Ovary (tissue), 9 donors: ENCODE results near the gene NCKAP1. TPM values are rescaled to one million over a fixed set of nuclear protein-coding genes. Genes with fewer than 3 reads are reported as not detected.

Source experiments
- DNase-seq, 5 donors: peaks; one replicate each; pipeline ENCODE4 v3.0.0-alpha.2; 2019 to 2020
- H3K27ac ChIP-seq, 2 donors: fragments of 200-600 bp; one replicate each; pipeline versions ENCODE4 v1.5.1 to v1.8.0; 2019 to 2022
- H3K27me3 ChIP-seq: fragments of 200-600 bp; one replicate; pipeline ENCODE4 v1.8.0; 2022
- H3K36me3 ChIP-seq: fragments of 200-600 bp; sonication (generic); one replicate; pipeline ENCODE4 v1.5.1; 2019
- H3K4me1 ChIP-seq: one replicate; pipeline ENCODE4 v1.8.1; 2013; ENCODE audit warnings: mild to moderate bottlenecking, moderate library complexity; ENCODE audit not compliant: insufficient read depth
- H3K4me3 ChIP-seq: fragments of 200-600 bp; sonication (generic); one replicate; pipeline ENCODE4 v1.5.1; 2017
- H3K9me3 ChIP-seq, 2 donors: fragments of 200-600 bp in 1 of 2; sonication (generic) in 1 of 2; one replicate each; pipeline versions ENCODE4 v1.5.1 to v1.8.1; 2013 to 2019; ENCODE audit warnings: mild to moderate bottlenecking in 1 of 2, moderate library complexity in 1 of 2
- CTCF ChIP-seq, 3 donors: fragments of 450-650 bp in 2 of 3; fragments of 200-600 bp in 1 of 3; IDR thresholded peaks; one replicate each; pipeline versions ENCODE4 v1.5.1 to v1.8.0; 2016 to 2022; ENCODE audit warnings: antibody characterized with exemption in 3 of 3, mild to moderate bottlenecking in 1 of 3
- EP300 ChIP-seq: sonication (generic); formaldehyde crosslinking; IDR thresholded peaks from one replicate; pipeline ENCODE4 v1.6.1; 2017; ENCODE audit warnings: antibody characterized with exemption
- POLR2A ChIP-seq: fragments of 450-650 bp; IDR thresholded peaks from one replicate; pipeline ENCODE4 v1.6.1; 2017; ENCODE audit warnings: antibody characterized with exemption, mild to moderate bottlenecking, moderate library complexity
- WGBS, 3 donors: extraction: QIAGEN DNeasy Blood & Tissue Kit in 1 of 3; methylation state at CpG; one replicate each; pipeline versions ENCODE4 v1.1.5 to v1.1.7; 2013 to 2017; 5-methylcytosine and 5-hydroxymethylcytosine counted together
- intact Hi-C, 4 donors: fragments of 100-400 bp; cut with DNase I; formaldehyde crosslinking; loops; one replicate each; pipeline versions ENCODE4 v1.11.0 to v1.15.1; 2022 to 2023
- polyA plus RNA-seq, 2 donors: library from polyadenylated mRNA; stranded (reverse); fragments of 200-250 nt in 1 of 2; fragments of 350-450 nt in 1 of 2; fragmentation: Illumina TruSeq in 1 of 2; extraction: RNeasy Lipid Tissue Mini Kit (QIAGEN cat#74804) in 1 of 2; gene quantifications; one replicate each; pipeline ENCODE4 v1.2.3, GENCODE V29; 2013 to 2014
- total RNA-seq, 7 donors: library from RNA; depleted of rRNA in 2 of 7; stranded (reverse); fragments of >200 nt in 2 of 7; fragmentation: NEBNext Ultra II Directional in 3 of 7; extraction: Animal tissue kit (Norgen Biotek cat#: 25700) in 3 of 7; gene quantifications; one replicate each; pipeline versions ENCODE4 v1.1.0 to v1.2.4, GENCODE V29; 2016 to 2023
- donor health status: DM: no; HTN: no; CAD: no; lungs with moderate emphysema.
- donor health status: DM: no; HTN: no; CAD: no.
- donor health status: Bipolar disorder and iron deficiency.
- donor health status: DM: yes; HTN: yes; CAD: no.
- donor health status: DM: no; HTN: no; CAD: no.
- donor health status: DM: yes; HTN: yes; CAD: no.

The NCKAP1 gene
- total and polyA plus RNA-seq, 9 donors = 59.9 to 122 (median 100) TPM

- Histone ChIP-seq H3K27ac (no peak overlapping the region), H3K36me3 (no peaks in the 10 kb centered on the region), H3K4me1 (peaks cover 1% of the 10 kb centered on the region), H3K4me3 (no peak overlapping the region), H3K9me3 (no peaks in the 10 kb centered on the region), H3K27me3 (no peaks in the 10 kb centered on the region)
- DNase-seq = no peak
- intact Hi-C loops = no loop called here
- no peak for TF ChIP-seq EP300
- no peak for TF ChIP-seq POLR2A
- no peak for TF ChIP-seq CTCF (IDR thresholded peaks at IDR 0.05)
- WGBS, 3 donors = 92 to 98% (median 93%) methylated on average over 2 of the region's 2 CpGs
Measured at GRCh38 chr2:183040604-183041003, 2.3 kb upstream of the NCKAP1 start.

- Histone ChIP-seq H3K9me3 (no peaks in the 10 kb centered on the region), H3K27ac (peak overlapping the region; percentile 99 to 100), H3K27me3 (no peaks in the 10 kb centered on the region), H3K4me1 (peaks cover 3% of the 10 kb centered on the region), H3K36me3 (no peaks in the 10 kb centered on the region), H3K4me3 (peak overlapping the region; percentile 95)
- peak in 4 of 5 donors; percentile 38 to 69 (median 62) for DNase-seq
- TF ChIP-seq POLR2A (no peak), EP300 (no peak), CTCF (IDR thresholded peaks at IDR 0.05) (no peak)
- 0 to 1% (median 1%) methylated on average over 40 to 89 of the region's 91 CpGs for WGBS, 3 donors
- intact Hi-C loops = loop anchor here in 1 of 4 donors (5.0 kb wide), 1 partner anchor 85 kb away; the partner anchor contains the start of gene NUP35
Measured at GRCh38 chr2:183037553-183038340, 510 bp downstream of the NCKAP1 start.

GRCh38 chr2:183037074-183037552 is 1.1 kb downstream of the NCKAP1 start:
- H3K4me1 ChIP-seq = peaks cover 5% of the 10 kb centered on the region
- WGBS, 3 donors = 1 to 3% (median 1%) methylated on average over 4 of the region's 4 CpGs

More at GRCh38 chr2:183037074-183037552, 1.1 kb downstream of the NCKAP1 start:
- no peak for DNase-seq
- TF ChIP-seq CTCF (IDR thresholded peaks at IDR 0.05) = no peak
- no peak for TF ChIP-seq EP300
- no peak for TF ChIP-seq POLR2A
- Histone ChIP-seq H3K27me3 (no peaks in the 10 kb centered on the region), H3K36me3 (no peaks in the 10 kb centered on the region), H3K4me3 (peak overlapping the region; percentile 95), H3K9me3 (no peaks in the 10 kb centered on the region), H3K27ac (peak overlapping the region; percentile 99 to 100)
- intact Hi-C loops = loop anchor here in 1 of 4 donors (5.0 kb wide), 1 partner anchor 85 kb away; the partner anchor contains the start of gene NUP35
